ENCODE data around the gene GAB2. TPM values are rescaled to one million over a fixed set of nuclear protein-coding genes. Genes with fewer than 3 reads are reported as not detected.

GAB2 gene
- total and polyA plus RNA-seq, 8 donors, result 18.8 to 59.6 (median 19.7) TPM

DNA sequence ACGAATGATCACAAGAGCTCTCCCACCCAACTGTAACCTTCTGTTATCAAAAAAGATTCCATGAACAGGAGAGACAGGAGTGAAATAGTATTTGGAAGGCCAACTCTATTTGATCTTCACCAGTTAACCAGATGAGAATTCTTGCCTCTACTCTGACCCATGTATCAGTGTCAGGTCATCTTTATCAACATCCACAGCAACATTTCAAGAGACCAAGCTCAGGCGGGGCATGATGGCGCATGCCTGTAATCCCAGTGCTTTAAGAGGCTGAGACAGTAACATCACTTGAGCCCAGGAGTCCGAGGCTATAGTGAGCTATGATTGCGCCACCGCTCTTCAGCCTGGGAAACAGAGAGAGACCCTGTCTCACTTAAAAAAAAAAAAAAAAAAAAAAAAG lies 62.3 kb downstream of the GAB2 start:
- intact Hi-C loops (cut with DNase I), result no loop called here
- H3K4me1 ChIP-seq, result peaks cover 20 to 61% of the 10 kb centered on the region in 2 donors
- H3K4me3 ChIP-seq, result no peak overlapping the region
- H3K36me3 ChIP-seq, result no peaks in the 10 kb centered on the region
- TF ChIP-seq, protein P1, sequence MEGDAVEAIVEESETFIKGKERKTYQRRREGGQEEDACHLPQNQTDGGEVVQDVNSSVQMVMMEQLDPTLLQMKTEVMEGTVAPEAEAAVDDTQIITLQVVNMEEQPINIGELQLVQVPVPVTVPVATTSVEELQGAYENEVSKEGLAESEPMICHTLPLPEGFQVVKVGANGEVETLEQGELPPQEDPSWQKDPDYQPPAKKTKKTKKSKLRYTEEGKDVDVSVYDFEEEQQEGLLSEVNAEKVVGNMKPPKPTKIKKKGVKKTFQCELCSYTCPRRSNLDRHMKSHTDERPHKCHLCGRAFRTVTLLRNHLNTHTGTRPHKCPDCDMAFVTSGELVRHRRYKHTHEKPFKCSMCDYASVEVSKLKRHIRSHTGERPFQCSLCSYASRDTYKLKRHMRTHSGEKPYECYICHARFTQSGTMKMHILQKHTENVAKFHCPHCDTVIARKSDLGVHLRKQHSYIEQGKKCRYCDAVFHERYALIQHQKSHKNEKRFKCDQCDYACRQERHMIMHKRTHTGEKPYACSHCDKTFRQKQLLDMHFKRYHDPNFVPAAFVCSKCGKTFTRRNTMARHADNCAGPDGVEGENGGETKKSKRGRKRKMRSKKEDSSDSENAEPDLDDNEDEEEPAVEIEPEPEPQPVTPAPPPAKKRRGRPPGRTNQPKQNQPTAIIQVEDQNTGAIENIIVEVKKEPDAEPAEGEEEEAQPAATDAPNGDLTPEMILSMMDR (IDR thresholded peaks at IDR 0.05), result no peak
- peak overlapping the region in 1 of 2 donors; percentile 16 for H3K27ac ChIP-seq
- DNase-seq (no peak), ATAC-seq (peak; percentile 3)
- H3K27me3 ChIP-seq, result no peaks in the 10 kb centered on the region
- H3K9me3 ChIP-seq, result no peaks in the 10 kb centered on the region

DNA sequence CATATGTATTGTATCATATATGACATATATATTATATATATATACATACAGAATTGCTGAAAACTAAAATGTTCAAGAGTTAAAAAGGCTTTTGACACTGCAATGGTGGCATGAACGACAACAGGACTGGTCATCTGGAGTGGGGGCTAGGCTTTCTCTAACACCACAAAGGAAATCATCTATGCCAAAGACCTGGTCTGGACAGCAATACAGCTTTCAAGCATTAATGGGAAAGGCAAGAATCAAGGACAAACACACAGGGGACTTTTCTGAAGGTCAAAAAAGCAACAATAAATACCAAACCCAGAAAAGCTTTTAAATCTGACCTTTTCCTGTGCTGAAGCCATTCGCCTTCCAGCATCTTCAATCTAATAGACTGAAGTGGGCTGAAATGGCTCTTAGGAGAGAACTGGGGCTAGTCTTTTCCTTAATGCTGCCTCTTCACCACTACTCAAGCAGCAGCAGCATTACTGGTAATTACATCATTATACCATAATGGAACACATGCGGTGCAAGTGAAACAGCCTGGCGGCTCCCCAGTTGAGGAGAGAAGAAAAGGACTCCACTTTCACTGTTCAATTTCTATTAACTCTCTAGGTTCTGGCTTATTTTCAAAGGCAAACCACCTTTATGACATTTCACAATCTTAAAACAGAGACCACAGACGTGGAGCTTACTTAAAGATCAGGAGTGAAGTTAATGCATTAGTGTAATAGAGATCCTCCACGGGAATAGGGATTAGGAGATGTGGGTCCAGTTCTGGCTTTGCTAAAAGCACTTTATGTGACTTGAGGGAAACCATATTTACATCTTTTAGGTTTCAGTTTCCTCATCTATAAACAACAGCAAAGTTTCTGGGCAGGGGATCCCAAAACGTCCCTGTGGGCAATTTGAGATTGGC lies 63.0 kb downstream of the GAB2 start:
- no peaks in the 10 kb centered on the region for H3K9me3 ChIP-seq
- peak overlapping the region in 1 of 2 donors; percentile 16 for H3K27ac ChIP-seq
- ATAC-seq (peak; percentile 79), DNase-seq (no peak)
- no peaks in the 10 kb centered on the region for H3K36me3 ChIP-seq
- H3K27me3 ChIP-seq, result no peaks in the 10 kb centered on the region
- TF ChIP-seq, protein P1 (IDR thresholded peaks at IDR 0.05), result no peak
- H3K4me3 ChIP-seq, result no peak overlapping the region
- intact Hi-C loops (cut with DNase I), result no loop called here
- H3K4me1 ChIP-seq, result peaks cover 27 to 61% of the 10 kb centered on the region in 2 donors

DNA sequence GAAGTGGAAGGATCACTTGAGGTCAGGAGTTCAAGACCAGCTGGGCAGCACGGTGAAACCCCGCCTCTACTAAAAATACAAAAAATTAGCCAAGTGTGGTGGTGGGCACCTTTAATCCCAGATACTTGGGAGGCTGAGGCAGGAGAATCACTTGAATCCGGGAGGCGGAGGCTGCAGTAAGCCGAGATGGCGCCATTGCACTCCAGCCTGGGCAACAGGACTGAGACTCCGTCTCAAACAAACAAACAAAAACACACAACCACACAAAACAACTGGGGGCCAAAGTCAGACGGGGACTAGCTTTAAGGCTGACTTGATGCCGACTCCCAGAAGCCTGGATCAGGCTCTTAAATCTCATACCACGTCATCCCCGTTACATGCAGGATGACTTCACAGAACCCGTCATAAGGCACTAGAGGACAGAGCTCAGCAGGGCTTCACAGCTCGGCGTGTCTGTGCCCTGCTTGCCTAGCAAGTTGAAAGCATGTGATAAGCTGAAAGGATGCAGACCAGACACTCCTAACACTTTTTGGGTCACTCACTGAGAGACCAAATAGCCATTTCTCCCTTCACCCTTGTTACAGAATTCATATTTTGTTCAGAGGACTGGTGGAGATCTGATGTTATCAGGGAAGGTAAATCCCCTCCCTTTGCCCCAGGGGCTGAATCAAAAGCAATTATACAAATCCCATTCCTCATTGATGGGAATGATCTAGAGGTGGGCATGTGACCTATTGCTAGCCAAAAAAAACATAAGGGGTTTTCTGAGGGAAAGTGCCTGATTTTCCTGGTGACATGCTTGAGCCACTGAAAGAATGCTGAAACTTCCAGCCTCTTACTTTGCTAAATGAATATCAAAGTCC lies 65.4 kb downstream of the GAB2 start:
- H3K27ac ChIP-seq, result peak overlapping the region; percentile 80 to 95
- ATAC-seq (no peak), DNase-seq (no peak)
- intact Hi-C loops (cut with DNase I), result no loop called here
- H3K9me3 ChIP-seq, result no peaks in the 10 kb centered on the region
- no peak overlapping the region for H3K4me3 ChIP-seq
- H3K4me1 ChIP-seq, result peaks cover 39 to 82% of the 10 kb centered on the region in 2 donors
- no peaks in the 10 kb centered on the region for H3K36me3 ChIP-seq
- no peaks in the 10 kb centered on the region for H3K27me3 ChIP-seq
- TF ChIP-seq, protein P1 (IDR thresholded peaks at IDR 0.05), result no peak

DNA sequence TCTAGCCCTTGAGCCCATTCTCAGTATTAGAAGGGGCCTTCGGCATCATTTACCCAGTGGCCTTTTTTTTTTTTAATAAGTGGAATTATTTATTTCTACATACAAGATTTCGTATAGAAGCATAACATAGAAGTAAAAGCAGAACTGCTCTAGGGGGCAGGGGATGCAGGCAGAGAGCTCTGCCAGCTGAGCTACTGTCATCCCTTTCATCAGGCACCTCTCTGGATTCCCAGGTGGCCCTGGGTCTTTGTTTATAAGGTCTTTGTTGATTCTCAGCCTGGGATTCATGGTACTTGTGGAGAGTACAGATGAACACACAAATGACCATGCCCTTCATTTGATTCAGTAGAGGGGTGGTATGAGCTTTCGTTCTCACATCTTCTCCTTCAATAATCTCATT lies 66.4 kb downstream of the GAB2 start:
- DNase-seq, result no peak
- intact Hi-C loops (cut with DNase I), result no loop called here
- peak overlapping the region in 1 of 2 donors; percentile 14 for H3K4me3 ChIP-seq
- H3K27ac ChIP-seq, result peak overlapping the region; percentile 80 to 95
- H3K27me3 ChIP-seq, result no peaks in the 10 kb centered on the region
- H3K9me3 ChIP-seq, result no peaks in the 10 kb centered on the region
- no peak for ATAC-seq
- no peaks in the 10 kb centered on the region for H3K36me3 ChIP-seq
- H3K4me1 ChIP-seq, result peaks cover 39 to 86% of the 10 kb centered on the region in 2 donors
- TF ChIP-seq, protein P1 (IDR thresholded peaks at IDR 0.05), result no peak

All from left lung (tissue), 10 donors.